A549 (cell line): ENCODE measurements around the gene SART1. TPM values are rescaled to one million over a fixed set of nuclear protein-coding genes. Genes with fewer than 3 reads are reported as not detected.

Experiments
- ATAC-seq, 2 experiments: fragments of 200-7000 bp in 1 of 2; fragments of >200 bp in 1 of 2; cut with Nextera tagmentation in 1 of 2; cut with Tn5 transposase in 1 of 2; 3 replicates each; pipeline versions ENCODE4 v1.8.0 to v1.9.1; 2018 to 2020; ENCODE audit warnings: mild to moderate bottlenecking in 1 of 2, moderate library complexity in 1 of 2
- CTCF ChIA-PET: fragments of 300-600 bp; sonication (Branson Sonifier 250); formaldehyde crosslinking; extraction: SDS; loops from one replicate; lab custom pipeline; 2021; ENCODE audit warnings: antibody characterized with exemption, inconsistent platforms; lab: Yijun Ruan, JAX
- POLR2A ChIA-PET: fragments of 350-600 bp; formaldehyde crosslinking; extraction: SDS; loops from one replicate; lab custom pipeline; 2021; ENCODE audit warnings: antibody characterized with exemption, inconsistent platforms; lab: Yijun Ruan, JAX
- DNase-seq, 2 experiments: peaks; one replicate each; pipeline versions ENCODE4 v3.0.0 to v3.0.0-alpha.2; 2011 to 2016; ENCODE audit warnings: low read depth in 1 of 2, low spot score in 1 of 2
- FAIRE-seq: peaks from 2 replicates; lab custom pipeline; 2011; peaks lifted over from hg19 to GRCh38; lab: Jason Lieb, UNC
- H3K27ac ChIP-seq, 2 experiments: fragments of >200 bp; sonication (Bioruptor Twin); formaldehyde crosslinking; 3 replicates each; pipeline ENCODE4 v1.5.1; 2016 to 2017
- H3K4me1 ChIP-seq: fragments of >200 bp; sonication (Bioruptor Twin); formaldehyde crosslinking; 3 replicates; pipeline ENCODE4 v1.6.1; 2016
- H3K4me2 ChIP-seq: fragments of >200 bp; sonication (Bioruptor Twin); formaldehyde crosslinking; 3 replicates; pipeline ENCODE4 v1.6.1; 2016
- H3K4me3 ChIP-seq: fragments of >200 bp; sonication (Bioruptor Twin); formaldehyde crosslinking; 3 replicates; pipeline ENCODE4 v1.5.1; 2016
- H3K9me3 ChIP-seq: fragments of >200 bp; sonication (Bioruptor Twin); formaldehyde crosslinking; 3 replicates; pipeline ENCODE4 v1.6.1; 2016
- ATOH8 ChIP-seq: fragments of 250-450 bp; sonication (Bioruptor Pico); IDR thresholded peaks from 2 replicates; pipeline ENCODE4 v1.5.0; 2020; ENCODE audit warnings: low read depth, mild to moderate bottlenecking, moderate library complexity
- CBX2 ChIP-seq: fragments of 200-600 bp; sonication (generic); IDR thresholded peaks from 2 replicates; pipeline ENCODE4 v1.6.1; 2016; ENCODE audit warnings: low read depth, mild to moderate bottlenecking, borderline replicate concordance
- CBX8 ChIP-seq: fragments of 200-600 bp; sonication (generic); IDR thresholded peaks from 2 replicates; pipeline ENCODE4 v1.6.1; 2016
- CHD2 ChIP-seq: fragments of 150-350 bp; IDR thresholded peaks from 2 replicates; pipeline ENCODE4 v1.6.1; 2014; ENCODE audit warnings: low read length; ENCODE audit not compliant: partially characterized antibody
- FOSL2 ChIP-seq, 2 experiments: fragments of 450-650 bp in 1 of 2; fragments of >200 bp in 1 of 2; sonication (Bioruptor Twin) in 1 of 2; formaldehyde crosslinking; IDR thresholded peaks; 2 replicates each; pipeline versions ENCODE4 v1.5.0 to v1.6.1; 2016 to 2020; ENCODE audit warnings: mild to moderate bottlenecking in 1 of 2, moderate library complexity in 1 of 2
- FOXS1 ChIP-seq: fragments of 250-450 bp; sonication (Bioruptor Pico); IDR thresholded peaks from 2 replicates; pipeline ENCODE4 v1.5.0; 2020; ENCODE audit warnings: mild to moderate bottlenecking, moderate library complexity
- GATA3 ChIP-seq: IDR thresholded peaks from 2 replicates; pipeline ENCODE4 v1.6.1; 2012; ENCODE audit warnings: borderline replicate concordance
- HDAC2 ChIP-seq: fragments of 200-600 bp; sonication (generic); IDR thresholded peaks from 2 replicates; pipeline ENCODE4 v1.6.1; 2016
- HOXA7 ChIP-seq: fragments of 250-450 bp; sonication (Bioruptor Pico); IDR thresholded peaks from 2 replicates; pipeline ENCODE4 v1.5.0; 2020; ENCODE audit warnings: mild to moderate bottlenecking, moderate library complexity
- HOXB13 ChIP-seq: fragments of 250-450 bp; sonication (Bioruptor Pico); IDR thresholded peaks from 2 replicates; pipeline ENCODE4 v1.5.0; 2020; ENCODE audit warnings: low read depth, mild to moderate bottlenecking, moderate library complexity
- HOXB5 ChIP-seq: fragments of 250-450 bp; sonication (Bioruptor Pico); IDR thresholded peaks from 2 replicates; pipeline ENCODE4 v1.5.0; 2020; ENCODE audit warnings: mild to moderate bottlenecking, moderate library complexity
- JUN ChIP-seq, 2 experiments: fragments of >200 bp; sonication (Bioruptor Twin); formaldehyde crosslinking; IDR thresholded peaks; 2 replicates in 1 of 2; 3 replicates in 1 of 2; pipeline ENCODE4 v1.6.1; 2016 to 2017
- JUNB ChIP-seq: fragments of >200 bp; sonication (Bioruptor Twin); formaldehyde crosslinking; IDR thresholded peaks from 2 replicates; pipeline ENCODE4 v1.6.1; 2016
- KDM1A ChIP-seq: fragments of 200-600 bp; sonication (generic); IDR thresholded peaks from 2 replicates; pipeline ENCODE4 v1.6.1; 2016; ENCODE audit warnings: low read depth, mild to moderate bottlenecking
- MYC ChIP-seq: IDR thresholded peaks from 2 replicates; pipeline ENCODE4 v1.6.1; 2012; ENCODE audit warnings: mild to moderate bottlenecking, inconsistent platforms, low read length, improper control_type of control experiment, borderline replicate concordance
- NFE2L2 ChIP-seq: fragments of 150-350 bp; conservative IDR thresholded peaks from 2 replicates; pipeline ENCODE4 v1.6.1; 2014; ENCODE audit warnings: low read length
- NPAS2 ChIP-seq: fragments of 250-450 bp; sonication (Bioruptor Pico); IDR thresholded peaks from 2 replicates; pipeline ENCODE4 v1.8.0; 2022; ENCODE audit warnings: mild to moderate bottlenecking, moderate library complexity, borderline replicate concordance
- POLR2AphosphoS2 ChIP-seq: conservative IDR thresholded peaks from 2 replicates; pipeline ENCODE4 v1.6.1; 2012; ENCODE audit warnings: low read length, improper control_type of control experiment, inconsistent platforms
- RAD21 ChIP-seq, 2 experiments: fragments of >200 bp in 1 of 2; sonication (Bioruptor Twin) in 1 of 2; formaldehyde crosslinking in 1 of 2; IDR thresholded peaks in 1 of 2; conservative IDR thresholded peaks in 1 of 2; 2 replicates in 1 of 2; 3 replicates in 1 of 2; pipeline ENCODE4 v1.6.1; 2012 to 2018; ENCODE audit warnings: inconsistent platforms in 1 of 2
- RARB ChIP-seq: fragments of 250-450 bp; sonication (Bioruptor Pico); IDR thresholded peaks from 2 replicates; pipeline ENCODE4 v1.8.0; 2021; ENCODE audit warnings: mild to moderate bottlenecking, moderate library complexity
- RCOR1 ChIP-seq: fragments of 150-350 bp; IDR thresholded peaks from 2 replicates; pipeline ENCODE4 v1.6.1; 2014; ENCODE audit warnings: antibody characterized with exemption, low read length, low read depth
- SMC3 ChIP-seq: fragments of >200 bp; sonication (Bioruptor Twin); formaldehyde crosslinking; IDR thresholded peaks from 3 replicates; pipeline ENCODE4 v1.6.1; 2018; ENCODE audit warnings: inconsistent platforms
- ZNF302 ChIP-seq: fragments of 250-450 bp; sonication (Bioruptor Pico); IDR thresholded peaks from 2 replicates; pipeline ENCODE4 v1.9.0; 2021; ENCODE audit warnings: inconsistent platforms, mild to moderate bottlenecking, moderate library complexity
- ZSCAN20 ChIP-seq: fragments of 250-450 bp; sonication (Bioruptor Pico); IDR thresholded peaks from 2 replicates; pipeline ENCODE4 v1.8.0; 2022; ENCODE audit warnings: mild to moderate bottlenecking, moderate library complexity
- WGBS: methylation state at CpG from one replicate; pipeline ENCODE4 v1.1.6; 2017; ENCODE audit errors: missing lambda C conversion rate; 5-methylcytosine and 5-hydroxymethylcytosine counted together
- polyA plus RNA-seq, 4 experiments: library from polyadenylated mRNA; depleted of rRNA in 3 of 4; stranded (reverse); fragments of >200 nt; fragmentation: RNase III in 1 of 4; extraction: RNeasy Plus Mini Kit Qiagen cat#74134 plus additional on column Dnase treatment in 1 of 4; gene quantifications; 2 replicates in 3 of 4; 3 replicates in 1 of 4; pipeline ENCODE4 v1.2.3, GENCODE V29; 2011 to 2017
- TF ChIP-seq, protein P1 (sequence below): fragments of 250-450 bp; sonication (Bioruptor Pico); IDR thresholded peaks from 2 replicates; pipeline ENCODE4 v1.5.0; 2021; ENCODE audit warnings: mild to moderate bottlenecking, moderate library complexity, borderline replicate concordance
- TF ChIP-seq, protein P2 (sequence below): fragments of 450-650 bp; IDR thresholded peaks from 2 replicates; pipeline ENCODE4 v1.6.1; 2014; ENCODE audit warnings: antibody characterized with exemption

SART1 gene
- polyA plus RNA-seq, 2 of the 4 experiments (the other 2 are of a cell fraction) = 22.0 to 53.8 TPM

- no peak overlapping the region for H3K4me2 ChIP-seq
- H3K27ac ChIP-seq = no peak overlapping the region
- no peaks in the 10 kb centered on the region for H3K9me3 ChIP-seq
- POLR2A ChIA-PET = no interaction called here
- 81% methylated on average over 8 of the region's 8 CpGs for WGBS
- TF ChIP-seq ZNF302 = no peak
- no peak for TF ChIP-seq HOXB13 (CRISPR knock-in tag)
- no peak for TF ChIP-seq HOXB5 (CRISPR knock-in tag)
- no peak for TF ChIP-seq NFE2L2
- TF ChIP-seq NPAS2 = no peak
- TF ChIP-seq FOSL2 (IDR thresholded peaks at IDR 0.05) = no peak
- TF ChIP-seq FOSL2 (CRISPR knock-in tag; IDR thresholded peaks at IDR 0.05) = no peak
- TF ChIP-seq, protein P1, sequence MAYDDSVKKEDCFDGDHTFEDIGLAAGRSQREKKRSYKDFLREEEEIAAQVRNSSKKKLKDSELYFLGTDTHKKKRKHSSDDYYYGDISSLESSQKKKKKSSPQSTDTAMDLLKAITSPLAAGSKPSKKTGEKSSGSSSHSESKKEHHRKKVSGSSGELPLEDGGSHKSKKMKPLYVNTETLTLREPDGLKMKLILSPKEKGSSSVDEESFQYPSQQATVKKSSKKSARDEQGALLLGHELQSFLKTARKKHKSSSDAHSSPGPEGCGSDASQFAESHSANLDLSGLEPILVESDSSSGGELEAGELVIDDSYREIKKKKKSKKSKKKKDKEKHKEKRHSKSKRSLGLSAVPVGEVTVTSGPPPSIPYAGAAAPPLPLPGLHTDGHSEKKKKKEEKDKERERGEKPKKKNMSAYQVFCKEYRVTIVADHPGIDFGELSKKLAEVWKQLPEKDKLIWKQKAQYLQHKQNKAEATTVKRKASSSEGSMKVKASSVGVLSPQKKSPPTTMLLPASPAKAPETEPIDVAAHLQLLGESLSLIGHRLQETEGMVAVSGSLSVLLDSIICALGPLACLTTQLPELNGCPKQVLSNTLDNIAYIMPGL (CRISPR knock-in tag) = no peak
- TF ChIP-seq FOXS1 (CRISPR knock-in tag) = no peak
- TF ChIP-seq KDM1A = no peak
- TF ChIP-seq SMC3 = no peak
- TF ChIP-seq CBX8 = no peak
- no peak for TF ChIP-seq MYC
- no peak for TF ChIP-seq ZSCAN20
- TF ChIP-seq JUN (IDR thresholded peaks at IDR 0.05) = no peak
- TF ChIP-seq RAD21 (conservative IDR thresholded peaks at IDR 0.05 in 1 of 2, IDR thresholded peaks at IDR 0.05 in 1 of 2) = no peak
- no peak for TF ChIP-seq CBX2
- TF ChIP-seq HDAC2 = no peak
- no peak for TF ChIP-seq HOXA7 (CRISPR knock-in tag)
- TF ChIP-seq, all 56 proteins: peak for 0
- no peak for DNase-seq
- no peak for ATAC-seq
- FAIRE-seq = no peak
- CTCF ChIA-PET = interaction anchor here (1.6 kb wide), 1 partner anchor 9 kb away, joined by 3 read pairs; no protein-coding TSS in a partner anchor
- H3K4me1 ChIP-seq = no peaks in the 10 kb centered on the region
- H3K4me3 ChIP-seq = no peak overlapping the region
Observed at GRCh38 chr11:65944191-65944590, 17.3 kb upstream of the SART1 start.

DNA sequence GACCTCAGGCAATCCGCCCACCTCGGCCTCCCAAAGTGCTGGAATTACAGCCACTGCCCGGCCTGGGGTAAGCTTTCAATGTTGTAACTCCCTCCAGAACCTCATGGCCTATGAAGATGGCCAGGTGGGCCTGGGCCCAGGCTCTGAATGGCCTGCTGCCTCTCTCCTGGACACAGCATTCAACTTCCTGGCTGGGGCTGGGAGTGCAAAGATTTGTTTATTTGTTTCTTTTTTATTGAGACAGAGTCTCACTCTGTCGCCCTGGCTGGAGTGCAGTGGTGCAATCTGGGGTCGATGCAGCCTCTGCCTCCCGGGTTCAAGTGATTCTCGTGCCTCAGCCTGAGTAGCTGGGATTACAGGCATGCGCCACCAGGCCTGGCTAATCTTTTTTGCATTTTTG, 16.8 kb upstream of the SART1 start:
- H3K9me3 ChIP-seq = no peaks in the 10 kb centered on the region
- no peak overlapping the region for H3K4me2 ChIP-seq
- no peaks in the 10 kb centered on the region for H3K4me1 ChIP-seq
- no peak for DNase-seq
- TF ChIP-seq POLR2AphosphoS2 = no peak
- H3K4me3 ChIP-seq = no peak overlapping the region
- no peak overlapping the region for H3K27ac ChIP-seq
- no peak for ATAC-seq
- POLR2A ChIA-PET = no interaction called here
- WGBS = 57% methylated on average over 8 of the region's 8 CpGs
- FAIRE-seq = no peak
- CTCF ChIA-PET = interaction anchor here (1.6 kb wide), 1 partner anchor 8 kb away, joined by 3 read pairs; no protein-coding TSS in a partner anchor

GRCh38 chr11:65945430-65945911, 16.1 kb upstream of the SART1 start, which contains the start of gene TSGA10IP:
Gene TSGA10IP (plus strand): TSS chr11:65945480. CDS start chr11:65945676, 196 bp downstream.
- no peak for DNase-seq
- Histone ChIP-seq H3K9me3 (no peaks in the 10 kb centered on the region), H3K4me1 (no peaks in the 10 kb centered on the region), H3K4me3 (no peak within 1 kb of the TSS), H3K27ac (no peak within 1 kb of the TSS), H3K4me2 (no peak within 1 kb of the TSS)
- WGBS = 84% methylated on average over 11 of the region's 13 CpGs
- no peak for ATAC-seq
- CTCF ChIA-PET = interaction anchor here (0.5 to 1.5 kb wide), 4 partner anchors 9 to 84 kb away, joined by 3 to 8 read pairs (median 3); partner anchors contain the start of gene FIBP
- no peak for FAIRE-seq
- no peak for TF ChIP-seq POLR2AphosphoS2
- TF ChIP-seq, protein P1 (CRISPR knock-in tag) = no peak
- TF ChIP-seq, protein P2, sequence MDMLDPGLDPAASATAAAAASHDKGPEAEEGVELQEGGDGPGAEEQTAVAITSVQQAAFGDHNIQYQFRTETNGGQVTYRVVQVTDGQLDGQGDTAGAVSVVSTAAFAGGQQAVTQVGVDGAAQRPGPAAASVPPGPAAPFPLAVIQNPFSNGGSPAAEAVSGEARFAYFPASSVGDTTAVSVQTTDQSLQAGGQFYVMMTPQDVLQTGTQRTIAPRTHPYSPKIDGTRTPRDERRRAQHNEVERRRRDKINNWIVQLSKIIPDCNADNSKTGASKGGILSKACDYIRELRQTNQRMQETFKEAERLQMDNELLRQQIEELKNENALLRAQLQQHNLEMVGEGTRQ = no peak
- TF ChIP-seq FOXS1 (CRISPR knock-in tag) = no peak
- no peak for TF ChIP-seq ZSCAN20
- TF ChIP-seq RARB (CRISPR knock-in tag) = no peak
- no peak for TF ChIP-seq CBX8
- no peak for TF ChIP-seq JUNB
- TF ChIP-seq NPAS2 = no peak
- no peak for TF ChIP-seq RAD21 (conservative IDR thresholded peaks at IDR 0.05 in 1 of 2, IDR thresholded peaks at IDR 0.05 in 1 of 2)
- no peak for TF ChIP-seq GATA3
- TF ChIP-seq CHD2 = no peak
- no peak for TF ChIP-seq ATOH8
- no peak for TF ChIP-seq RCOR1
- POLR2A ChIA-PET = interaction anchor here (0.6 kb wide), 1 partner anchor 57 kb away, joined by 3 read pairs; the partner anchor contains the start of gene FIBP
